Lower lobe of right lung (tissue), 2 donors: ENCODE data around the gene NT5DC2. TPM values are rescaled to one million over a fixed set of nuclear protein-coding genes. Genes with fewer than 3 reads are reported as not detected.

ENCODE experiments used
- ATAC-seq, 2 donors: fragments of 200-7000 bp; cut with Tn5 transposase; one replicate each; pipeline ENCODE4 v1.9.1; 2020 to 2022; ENCODE audit warnings: mild to moderate bottlenecking in 2 of 2, moderate library complexity in 2 of 2
- DNase-seq: peaks from one replicate; pipeline ENCODE4 v3.0.0-alpha.2; 2020
- H3K27ac ChIP-seq: fragments of 200-600 bp; one replicate; pipeline ENCODE4 v1.8.0; 2022
- H3K27me3 ChIP-seq: fragments of 200-600 bp; one replicate; pipeline ENCODE4 v1.8.0; 2022; ENCODE audit warnings: low read depth
- H3K36me3 ChIP-seq: fragments of 200-600 bp; one replicate; pipeline ENCODE4 v1.8.0; 2022; ENCODE audit warnings: mild to moderate bottlenecking
- H3K4me1 ChIP-seq: fragments of 200-600 bp; one replicate; pipeline ENCODE4 v1.8.0; 2022
- H3K4me3 ChIP-seq: fragments of 200-600 bp; one replicate; pipeline ENCODE4 v1.8.0; 2022; ENCODE audit warnings: mild to moderate bottlenecking
- H3K9me3 ChIP-seq: fragments of 200-600 bp; one replicate; pipeline ENCODE4 v1.8.0; 2022
- CTCF ChIP-seq: fragments of 200-600 bp; IDR thresholded peaks from one replicate; pipeline ENCODE4 v1.8.0; 2022; ENCODE audit warnings: antibody characterized with exemption, mild to moderate bottlenecking
- intact Hi-C: fragments of 100-400 bp; cut with DNase I; formaldehyde crosslinking; loops from one replicate; pipeline ENCODE4 v1.11.0; 2022
- total RNA-seq: library from RNA; stranded (reverse); fragmentation: NEBNext Ultra II Directional; extraction: Animal tissue kit (Norgen Biotek cat#: 25700); gene quantifications from one replicate; pipeline ENCODE4 v1.2.1, GENCODE V29; 2021
- donor health status: DM: no; HTN: yes; CAD: no; lungs with severe emphysema.

NT5DC2 gene
- total RNA-seq, 1 donor from 2014 or later = 28.5 TPM

- Histone ChIP-seq H3K27ac (no peak overlapping the region), H3K27me3 (no peaks in the 10 kb centered on the region), H3K9me3 (no peaks in the 10 kb centered on the region), H3K36me3 (peaks cover 83% of the 10 kb centered on the region), H3K4me1 (no peaks in the 10 kb centered on the region), H3K4me3 (no peak overlapping the region)
- DNase-seq (no peak), ATAC-seq (no peak)
- TF ChIP-seq CTCF = no peak
- intact Hi-C loops = no loop called here
Observed at GRCh38 chr3:52554026-52554755, 20.5 kb upstream of the NT5DC2 start.

- ATAC-seq = peak; percentile 76 to 83
- H3K27me3 ChIP-seq = no peaks in the 10 kb centered on the region
- H3K9me3 ChIP-seq = no peaks in the 10 kb centered on the region
- no peak for TF ChIP-seq CTCF
- intact Hi-C loops = no loop called here
- no peak overlapping the region for H3K27ac ChIP-seq
- no peak for DNase-seq
- H3K4me1 ChIP-seq = no peaks in the 10 kb centered on the region
- peaks cover 85% of the 10 kb centered on the region for H3K36me3 ChIP-seq
- H3K4me3 ChIP-seq = no peak overlapping the region
Observed at GRCh38 chr3:52552089-52552488, 18.4 kb upstream of the NT5DC2 start.

- intact Hi-C loops = no loop called here
- no peak for TF ChIP-seq CTCF
- peaks cover 92% of the 10 kb centered on the region for H3K36me3 ChIP-seq
- H3K27ac ChIP-seq = no peak overlapping the region
- no peak for DNase-seq
- no peak overlapping the region for H3K4me3 ChIP-seq
- no peak for ATAC-seq
- no peaks in the 10 kb centered on the region for H3K27me3 ChIP-seq
- no peaks in the 10 kb centered on the region for H3K4me1 ChIP-seq
- H3K9me3 ChIP-seq = no peaks in the 10 kb centered on the region
Observed at GRCh38 chr3:52551118-52551517, 17.5 kb upstream of the NT5DC2 start.

- no peak for DNase-seq
- Histone ChIP-seq H3K9me3 (no peaks in the 10 kb centered on the region), H3K36me3 (peaks cover 82% of the 10 kb centered on the region), H3K27me3 (no peaks in the 10 kb centered on the region), H3K27ac (no peak overlapping the region), H3K4me1 (no peaks in the 10 kb centered on the region), H3K4me3 (no peak overlapping the region)
- TF ChIP-seq CTCF = no peak
- intact Hi-C loops = no loop called here
- no peak for ATAC-seq
Observed at GRCh38 chr3:52547143-52547542, 13.5 kb upstream of the NT5DC2 start.

- no peaks in the 10 kb centered on the region for H3K9me3 ChIP-seq
- no peak for TF ChIP-seq CTCF
- intact Hi-C loops = no loop called here
- no peaks in the 10 kb centered on the region for H3K4me1 ChIP-seq
- DNase-seq = no peak
- peaks cover 81% of the 10 kb centered on the region for H3K36me3 ChIP-seq
- no peaks in the 10 kb centered on the region for H3K27me3 ChIP-seq
- no peak for ATAC-seq
- no peak overlapping the region for H3K27ac ChIP-seq
- H3K4me3 ChIP-seq = no peak overlapping the region
Observed at GRCh38 chr3:52546111-52546901, 12.6 kb upstream of the NT5DC2 start.
